HG03025 (cell line): ENCODE measurements around the gene NSUN2.
"Not testable (repeated sequence)": the region's sequence is repeated elsewhere in the genome, so short reads cannot be mapped to it uniquely, and the experiment has no call there.

Source experiments
- ATAC-seq: cut with Tn5 transposase; IDR thresholded peaks from one replicate; pipeline ENCODE4 v1.9.1; 2021; ENCODE audit warnings: mild to moderate bottlenecking, moderate library complexity; ENCODE audit not compliant: unreplicated experiment, low FRiP score

The NSUN2 gene

GRCh38 chr5:6645571-6646362, 12.9 kb upstream of the NSUN2 start:
- not testable (repeated sequence) for ATAC-seq

GRCh38 chr5:6644794-6645241, 12.0 kb upstream of the NSUN2 start:
- no peak for ATAC-seq

GRCh38 chr5:6642655-6643054, 9.8 kb upstream of the NSUN2 start:
- no peak for ATAC-seq

GRCh38 chr5:6638236-6638635, 5.4 kb upstream of the NSUN2 start:
- ATAC-seq: no peak

- ATAC-seq: no peak
Measured at GRCh38 chr5:6637590-6637989, 4.7 kb upstream of the NSUN2 start.

- no peak for ATAC-seq
Measured at GRCh38 chr5:6637022-6637421, 4.2 kb upstream of the NSUN2 start.

- no peak for ATAC-seq
Measured at GRCh38 chr5:6636293-6636692, 3.4 kb upstream of the NSUN2 start.

- no peak for ATAC-seq
Measured at GRCh38 chr5:6634788-6635430, 2.1 kb upstream of the NSUN2 start.

GRCh38 chr5:6634306-6634705, 1.5 kb upstream of the NSUN2 start:
- no peak for ATAC-seq

GRCh38 chr5:6633469-6634245, 813 bp upstream of the NSUN2 start:
- peak; percentile 61 for ATAC-seq

GRCh38 chr5:6632324-6632887, 438 bp downstream of the NSUN2 start:
- ATAC-seq: peak; percentile 18

- no peak for ATAC-seq
Measured at GRCh38 chr5:6631441-6631840, 1.4 kb downstream of the NSUN2 start.

GRCh38 chr5:6626508-6626907, 6.3 kb downstream of the NSUN2 start:
- ATAC-seq: no peak

- ATAC-seq: no peak
Measured at GRCh38 chr5:6623941-6624340, 8.9 kb downstream of the NSUN2 start.

- no peak for ATAC-seq
Measured at GRCh38 chr5:6623228-6623627, 9.6 kb downstream of the NSUN2 start.

- no peak for ATAC-seq
Measured at GRCh38 chr5:6616632-6617031, 16.2 kb downstream of the NSUN2 start.

- no peak for ATAC-seq
Measured at GRCh38 chr5:6615034-6615815, 17.6 kb downstream of the NSUN2 start.

- no peak for ATAC-seq
Measured at GRCh38 chr5:6611334-6612256, 21.2 kb downstream of the NSUN2 start.

GRCh38 chr5:6608016-6608415, 24.8 kb downstream of the NSUN2 start:
- no peak for ATAC-seq
